ENCODE measurements around the gene S100A8.

DNA sequence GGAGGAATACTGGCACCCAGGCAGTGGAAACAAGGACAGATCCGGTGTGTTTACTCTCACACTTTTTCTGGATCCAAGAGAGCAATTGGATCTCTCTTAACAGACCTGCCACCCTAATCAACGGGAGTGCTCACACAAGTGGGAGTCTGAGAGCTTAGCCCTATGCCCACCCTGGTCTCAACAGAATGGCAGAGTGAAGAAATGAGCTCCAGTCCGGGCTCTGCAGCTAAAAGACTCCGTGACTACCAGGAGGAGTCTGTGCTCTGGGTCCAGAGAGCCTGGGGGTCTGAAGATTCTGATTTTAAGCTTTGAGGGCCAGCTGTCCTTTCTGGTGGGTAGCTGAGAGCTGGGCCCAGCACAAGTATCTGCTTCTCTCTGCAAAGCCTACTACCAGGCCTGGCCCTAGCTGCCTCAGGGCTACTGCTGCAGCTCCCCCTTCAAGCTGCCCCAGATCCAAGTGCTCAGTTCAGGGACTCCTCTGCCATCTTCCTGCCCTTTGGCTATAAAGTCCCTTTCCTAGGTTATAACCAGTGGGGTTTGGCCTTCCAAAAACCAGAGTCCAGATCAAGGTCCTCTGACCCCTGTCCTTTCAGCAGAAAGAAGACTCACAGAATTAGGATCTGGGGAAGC is 29.3 kb downstream of the S100A8 start:
- TF ChIP-seq GATA2 (IDR thresholded peaks at IDR 0.05; ENCODE audit: low read depth, low read length): no peak
- no peak for TF ChIP-seq GATA3 (IDR thresholded peaks at IDR 0.05; ENCODE audit: low read depth, low read length)

Data from SH-SY5Y (cell line).